Left ventricle myocardium inferior (tissue), 1 donor: ENCODE measurements around the gene PAGE4. TPM values are rescaled to one million over a fixed set of nuclear protein-coding genes. Genes with fewer than 3 reads are reported as not detected.
A peak's percentile ranks its signal among the peaks of the same experiment; 100 is the strongest.

Source experiments
- DNase-seq: peaks from one replicate; pipeline ENCODE4 v3.0.0-alpha.2; 2020
- H3K27ac ChIP-seq: fragments of 200-600 bp; replicated peaks from 2 replicates; pipeline ENCODE4 v1.8.0; 2021
- H3K27me3 ChIP-seq: fragments of 200-600 bp; 2 replicates; pipeline ENCODE4 v1.8.0; 2021; ENCODE audit warnings: low read depth
- H3K36me3 ChIP-seq: fragments of 200-600 bp; 2 replicates; pipeline ENCODE4 v1.8.0; 2021
- H3K4me1 ChIP-seq: fragments of 200-600 bp; 2 replicates; pipeline ENCODE4 v1.8.0; 2021
- H3K4me3 ChIP-seq: fragments of 200-600 bp; 2 replicates; pipeline ENCODE4 v1.8.0; 2021; ENCODE audit warnings: mild to moderate bottlenecking, moderate library complexity
- H3K9me3 ChIP-seq: fragments of 200-600 bp; replicated peaks from 2 replicates; pipeline ENCODE4 v1.8.0; 2021
- intact Hi-C: fragments of 100-400 bp; cut with micrococcal nuclease; formaldehyde crosslinking; loops from one replicate; pipeline ENCODE4 v1.11.0; 2022
- total RNA-seq: library from RNA; stranded (reverse); fragmentation: NEBNext Ultra II Directional; extraction: Animal tissue kit (Norgen Biotek cat#: 25700); gene quantifications from one replicate; pipeline ENCODE4 v1.2.1, GENCODE V29; 2021
- TF ChIP-seq, protein P1 (sequence below): fragments of 200-600 bp; IDR thresholded peaks from 2 replicates; pipeline ENCODE4 v1.8.0; 2021; ENCODE audit warnings: antibody characterized with exemption, mild to moderate bottlenecking, borderline replicate concordance
- donor health status: DM: no; HTN: yes; CAD: no; lungs with severe emphysema.

PAGE4 gene
- total RNA-seq, 1 donor from 2014 or later, result not detected

GRCh38 chrX:49809891-49810632, 19.0 kb upstream of the PAGE4 start:
- Histone ChIP-seq H3K9me3 (no peaks in the 10 kb centered on the region), H3K27me3 (no peaks in the 10 kb centered on the region), H3K4me1 (no peaks in the 10 kb centered on the region), H3K27ac (no peak overlapping the region), H3K4me3 (no peak overlapping the region), H3K36me3 (no peaks in the 10 kb centered on the region)
- intact Hi-C loops, result no loop called here
- DNase-seq, result no peak
- TF ChIP-seq, protein P1, sequence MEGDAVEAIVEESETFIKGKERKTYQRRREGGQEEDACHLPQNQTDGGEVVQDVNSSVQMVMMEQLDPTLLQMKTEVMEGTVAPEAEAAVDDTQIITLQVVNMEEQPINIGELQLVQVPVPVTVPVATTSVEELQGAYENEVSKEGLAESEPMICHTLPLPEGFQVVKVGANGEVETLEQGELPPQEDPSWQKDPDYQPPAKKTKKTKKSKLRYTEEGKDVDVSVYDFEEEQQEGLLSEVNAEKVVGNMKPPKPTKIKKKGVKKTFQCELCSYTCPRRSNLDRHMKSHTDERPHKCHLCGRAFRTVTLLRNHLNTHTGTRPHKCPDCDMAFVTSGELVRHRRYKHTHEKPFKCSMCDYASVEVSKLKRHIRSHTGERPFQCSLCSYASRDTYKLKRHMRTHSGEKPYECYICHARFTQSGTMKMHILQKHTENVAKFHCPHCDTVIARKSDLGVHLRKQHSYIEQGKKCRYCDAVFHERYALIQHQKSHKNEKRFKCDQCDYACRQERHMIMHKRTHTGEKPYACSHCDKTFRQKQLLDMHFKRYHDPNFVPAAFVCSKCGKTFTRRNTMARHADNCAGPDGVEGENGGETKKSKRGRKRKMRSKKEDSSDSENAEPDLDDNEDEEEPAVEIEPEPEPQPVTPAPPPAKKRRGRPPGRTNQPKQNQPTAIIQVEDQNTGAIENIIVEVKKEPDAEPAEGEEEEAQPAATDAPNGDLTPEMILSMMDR, result no peak

DNA sequence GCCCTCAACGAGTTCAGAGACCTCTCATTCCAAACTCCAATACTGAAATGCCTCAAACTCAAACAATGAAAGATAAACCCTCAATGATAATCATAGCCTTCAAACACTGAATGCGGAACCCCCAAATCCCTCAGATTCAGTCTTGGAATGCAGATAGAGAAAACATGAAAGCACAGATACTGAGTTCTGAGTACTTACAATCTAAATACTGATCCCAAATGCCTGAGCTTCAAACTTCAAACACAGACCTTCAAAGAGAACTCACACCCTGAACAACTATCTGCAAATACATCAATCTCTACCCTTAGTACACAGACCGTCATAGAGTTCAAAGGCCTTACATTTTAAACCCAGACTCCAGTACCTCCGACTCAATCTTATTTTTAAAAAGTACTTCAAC, 16.9 kb upstream of the PAGE4 start:
- Histone ChIP-seq H3K9me3 (no peaks in the 10 kb centered on the region), H3K27me3 (no peaks in the 10 kb centered on the region), H3K4me3 (no peak overlapping the region), H3K27ac (no peak overlapping the region), H3K36me3 (no peaks in the 10 kb centered on the region), H3K4me1 (no peaks in the 10 kb centered on the region)
- no peak for DNase-seq
- intact Hi-C loops, result no loop called here
- TF ChIP-seq, protein P1, result no peak

DNA sequence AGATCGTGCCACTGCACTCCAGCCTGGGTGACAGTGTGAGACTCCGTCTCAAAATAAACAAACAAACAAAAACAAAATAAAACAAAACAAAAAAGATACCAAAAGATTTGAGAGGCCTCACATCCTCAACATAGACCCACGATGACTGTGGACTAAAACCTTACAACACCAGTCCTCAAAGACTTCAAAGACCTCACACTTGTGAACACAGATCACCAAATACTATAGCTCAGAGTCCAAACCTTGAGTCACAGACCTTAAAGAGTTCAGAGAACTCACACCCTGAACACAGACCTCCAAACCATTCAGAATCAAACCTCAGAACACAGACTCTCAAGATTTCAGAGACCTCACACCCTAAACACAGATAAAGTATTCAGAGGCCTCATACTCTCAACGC, 12.7 kb upstream of the PAGE4 start:
- Histone ChIP-seq H3K36me3 (no peaks in the 10 kb centered on the region), H3K4me1 (no peaks in the 10 kb centered on the region), H3K27ac (no peak overlapping the region), H3K4me3 (no peak overlapping the region), H3K9me3 (no peaks in the 10 kb centered on the region), H3K27me3 (no peaks in the 10 kb centered on the region)
- intact Hi-C loops, result no loop called here
- DNase-seq, result no peak
- TF ChIP-seq, protein P1, result no peak

DNA sequence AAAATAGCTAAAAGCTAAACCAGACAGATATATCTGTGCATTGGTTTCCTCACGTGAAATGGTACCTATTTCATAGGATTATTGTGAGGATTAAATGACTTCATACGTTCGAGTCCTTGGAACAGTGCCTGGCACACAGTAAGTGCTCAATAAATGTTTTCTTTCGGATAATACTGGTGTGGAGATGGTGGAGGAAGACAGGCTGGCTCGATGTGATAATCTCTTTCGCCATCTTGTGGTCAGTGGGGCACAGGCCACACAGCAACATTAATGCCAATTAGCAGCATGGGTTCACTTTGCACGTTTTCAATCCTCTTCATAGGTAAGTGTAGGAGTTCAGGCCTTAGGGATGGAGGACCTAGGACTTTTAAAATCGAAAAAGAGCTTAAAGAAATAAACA, 9.3 kb downstream of the PAGE4 start:
- no peak overlapping the region for H3K27ac ChIP-seq
- H3K9me3 ChIP-seq, result no peaks in the 10 kb centered on the region
- TF ChIP-seq, protein P1, result peak; percentile 60
- no peaks in the 10 kb centered on the region for H3K27me3 ChIP-seq
- intact Hi-C loops, result no loop called here
- H3K4me3 ChIP-seq, result no peak overlapping the region
- no peaks in the 10 kb centered on the region for H3K36me3 ChIP-seq
- H3K4me1 ChIP-seq, result no peaks in the 10 kb centered on the region
- DNase-seq, result no peak

DNA sequence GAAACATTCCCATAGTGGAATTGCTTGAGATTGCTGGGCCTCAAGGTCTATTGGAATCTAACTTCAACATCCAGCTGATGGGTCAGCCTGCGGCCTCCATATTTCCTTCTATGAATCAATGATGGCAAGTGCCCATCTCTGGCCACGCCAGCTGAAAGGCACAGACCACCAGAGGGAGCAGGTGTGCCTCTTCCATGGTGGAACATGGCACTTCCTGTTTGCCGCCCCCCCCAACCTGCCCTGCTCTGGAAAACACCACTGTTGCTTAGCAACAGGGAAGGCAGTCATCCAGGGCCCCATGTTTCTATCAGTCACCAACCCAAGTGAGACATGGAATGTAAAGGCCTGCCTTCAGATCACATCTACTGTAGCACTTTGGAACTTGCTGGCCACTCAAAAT, 11.6 kb downstream of the PAGE4 start:
- H3K27ac ChIP-seq, result no peak overlapping the region
- no peaks in the 10 kb centered on the region for H3K4me1 ChIP-seq
- no peak overlapping the region for H3K4me3 ChIP-seq
- H3K27me3 ChIP-seq, result no peaks in the 10 kb centered on the region
- TF ChIP-seq, protein P1, result peak; percentile 48
- no peaks in the 10 kb centered on the region for H3K36me3 ChIP-seq
- intact Hi-C loops, result no loop called here
- H3K9me3 ChIP-seq, result no peaks in the 10 kb centered on the region
- DNase-seq, result peak; percentile 36
